COLO829 (cell line): ENCODE measurements around the gene SHF.
A peak's percentile ranks its signal among the peaks of the same experiment; 100 is the strongest.

Experiments
- DNase-seq: peaks from one replicate; pipeline ENCODE4 v3.0.0; 2012; ENCODE audit warnings: low spot score

Gene SHF

GRCh38 chr15:45199136-45199810 is 11.5 kb upstream of the SHF start:
- DNase-seq: no peak

DNA sequence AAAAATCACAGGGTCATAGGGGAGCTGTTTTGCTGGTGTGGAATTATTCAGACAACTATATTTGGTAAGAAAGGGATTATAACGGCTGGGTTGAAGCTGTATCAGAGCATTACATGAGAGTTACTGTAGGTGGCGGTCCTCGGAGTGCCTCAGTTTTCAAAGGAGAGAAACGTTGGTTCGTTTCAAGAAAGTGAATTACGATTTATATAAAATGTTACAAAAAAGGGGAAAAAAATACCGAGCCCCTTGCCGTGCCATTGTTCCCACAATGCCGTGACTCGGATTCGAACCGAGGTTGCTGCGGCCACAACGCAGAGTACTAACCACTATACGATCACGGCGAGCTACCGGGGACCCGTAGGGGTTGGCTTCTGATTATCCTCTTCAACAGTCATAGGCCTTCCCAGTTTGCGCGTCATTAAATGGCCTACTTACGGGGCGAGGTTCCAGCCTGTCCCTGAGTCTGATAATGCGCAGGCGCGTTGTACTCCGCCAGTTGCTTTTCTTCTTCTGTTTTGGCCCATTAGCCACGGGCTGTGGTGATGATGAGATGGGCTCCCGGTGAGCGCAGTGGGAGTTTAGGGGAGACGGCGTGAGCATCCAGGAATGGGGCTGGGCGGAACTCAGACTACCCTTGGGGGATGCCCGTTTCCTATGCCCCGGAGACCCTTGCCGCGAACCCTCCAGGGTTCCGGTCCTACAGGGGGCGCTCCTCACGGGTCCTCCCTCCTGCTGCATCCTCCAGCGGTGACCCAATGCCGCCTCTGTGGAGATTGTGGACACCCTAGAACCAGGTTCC is 10.8 kb upstream of the SHF start:
- DNase-seq: peak; percentile 75

DNA sequence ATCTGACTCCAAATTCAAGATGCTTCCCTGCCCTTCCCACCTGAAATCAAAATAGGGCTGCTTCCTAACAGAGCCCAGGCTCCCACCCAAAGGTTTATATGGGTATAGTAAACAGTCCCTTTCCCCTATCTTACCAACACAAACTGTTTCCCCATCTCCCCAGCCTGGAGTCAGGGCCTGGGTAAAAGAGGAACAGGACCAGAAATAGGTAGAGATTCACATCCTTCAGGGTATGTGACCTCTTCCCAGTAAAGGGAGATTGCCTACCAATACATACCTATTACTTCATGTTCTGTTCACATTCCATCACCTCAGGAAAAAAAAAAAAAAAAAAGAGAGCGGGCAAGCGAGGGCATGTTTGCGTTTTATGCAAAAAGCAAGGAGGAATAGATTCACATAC is 9.7 kb upstream of the SHF start:
- no peak for DNase-seq

- DNase-seq: no peak
Measured at GRCh38 chr15:45187578-45187893, 230 bp downstream of the SHF start.

GRCh38 chr15:45186771-45187577 is 792 bp downstream of the SHF start:
- DNase-seq: no peak

DNA sequence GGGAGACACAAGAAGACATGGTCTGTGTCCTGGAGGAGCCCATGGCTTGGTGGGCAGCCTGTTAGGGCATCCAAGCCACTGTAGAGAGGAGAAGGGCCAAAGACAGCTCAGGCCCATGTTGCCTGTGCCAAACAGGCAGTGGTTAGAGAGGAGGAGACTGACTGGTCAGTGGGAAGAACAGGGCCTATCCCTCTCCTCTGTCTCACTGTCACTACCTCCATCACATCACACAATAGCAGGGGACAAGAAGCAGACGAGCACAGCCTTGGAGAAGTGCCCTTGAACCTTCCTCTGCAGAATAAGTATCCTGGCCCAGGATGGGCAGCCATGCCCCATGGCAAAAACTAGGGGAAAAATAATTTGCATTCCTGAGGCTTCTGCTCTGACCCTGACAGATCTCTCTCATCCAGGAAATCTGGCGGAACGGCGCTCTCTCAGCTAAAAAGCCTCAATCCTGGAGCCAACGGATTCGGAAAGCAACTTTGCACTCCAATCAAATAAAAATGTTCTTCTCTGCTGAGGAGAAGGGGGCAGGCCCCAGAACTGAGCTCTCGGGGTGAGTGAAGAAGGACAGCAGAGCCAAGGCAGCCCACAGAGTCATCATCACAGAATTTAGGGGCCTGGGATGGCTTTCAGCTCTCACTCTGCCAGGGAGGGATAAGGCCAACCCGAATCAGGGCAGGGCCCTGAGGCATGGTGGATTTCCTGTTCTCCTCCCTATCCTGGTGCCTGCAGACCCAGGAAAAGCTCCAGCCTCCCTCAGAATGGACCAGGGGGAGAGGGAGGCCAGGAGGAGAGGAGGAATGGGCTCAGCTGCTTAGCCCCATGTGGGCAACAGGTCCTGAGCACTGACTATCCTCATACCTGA is 1.6 kb downstream of the SHF start:
- no peak for DNase-seq

- no peak for DNase-seq
Measured at GRCh38 chr15:45185069-45185779, 2.5 kb downstream of the SHF start.

DNA sequence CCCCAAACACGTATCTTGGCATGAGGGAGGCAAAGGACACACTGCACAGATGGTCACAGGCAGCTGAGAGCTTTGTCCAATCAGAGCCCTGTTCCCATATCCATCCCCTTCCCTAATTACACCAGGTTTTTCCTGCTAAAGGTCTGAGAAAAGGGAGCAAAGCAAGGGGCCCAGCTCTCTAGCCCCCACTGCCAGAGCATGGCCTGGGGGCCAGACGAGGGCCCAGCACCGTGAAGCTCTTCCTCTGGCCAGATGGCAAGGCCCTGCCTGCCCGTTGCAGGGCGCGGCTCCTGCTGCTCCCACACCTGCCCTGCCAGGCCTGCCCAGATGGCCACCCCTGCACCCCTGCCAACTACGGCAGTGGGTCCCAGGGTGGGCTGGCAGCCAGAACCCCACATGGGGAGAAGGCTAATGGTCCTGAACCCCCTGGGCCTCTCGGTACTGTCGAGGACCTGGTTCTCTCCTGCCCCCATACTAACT is 3.2 kb downstream of the SHF start:
- no peak for DNase-seq

- no peak for DNase-seq
Measured at GRCh38 chr15:45183511-45183910, 4.3 kb downstream of the SHF start.

- DNase-seq: no peak
Measured at GRCh38 chr15:45182996-45183395, 4.8 kb downstream of the SHF start.

DNA sequence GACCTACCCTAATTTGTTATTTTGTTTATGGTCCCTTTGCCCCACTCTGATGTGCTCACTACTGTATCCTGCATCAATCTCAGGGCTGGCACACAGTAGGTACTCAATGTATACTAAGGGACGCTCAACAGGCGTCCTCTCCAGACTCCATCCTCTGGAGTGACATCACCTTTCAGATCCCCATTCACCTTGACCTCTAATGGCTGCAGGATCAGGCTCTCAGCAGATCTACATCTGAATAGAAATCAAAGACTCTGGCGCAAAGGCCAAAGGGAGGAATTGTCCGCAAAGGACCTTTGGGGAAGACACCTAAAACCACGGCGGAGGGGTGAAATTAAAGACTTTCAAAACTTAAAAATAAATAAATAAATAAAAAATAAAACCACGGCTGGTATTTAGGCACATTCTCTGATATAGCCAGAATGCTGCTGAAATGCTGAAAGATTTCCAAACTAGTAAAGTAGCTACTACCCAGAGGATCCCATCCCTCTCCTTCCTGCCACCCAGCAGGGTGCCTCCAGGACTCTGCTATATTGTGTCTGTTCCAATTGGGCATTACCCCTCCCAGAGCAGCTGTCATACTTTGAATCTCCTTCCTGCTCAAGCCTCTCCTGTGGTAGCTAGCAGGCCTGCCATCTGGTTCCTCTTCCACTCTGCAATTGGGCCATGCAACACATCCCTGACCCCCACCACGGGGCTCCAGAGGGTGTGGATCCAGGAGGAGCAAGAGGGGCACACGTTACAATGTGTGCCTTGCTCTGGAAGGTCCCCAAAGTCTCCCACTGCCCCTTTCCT is 6.1 kb downstream of the SHF start:
- no peak for DNase-seq

DNA sequence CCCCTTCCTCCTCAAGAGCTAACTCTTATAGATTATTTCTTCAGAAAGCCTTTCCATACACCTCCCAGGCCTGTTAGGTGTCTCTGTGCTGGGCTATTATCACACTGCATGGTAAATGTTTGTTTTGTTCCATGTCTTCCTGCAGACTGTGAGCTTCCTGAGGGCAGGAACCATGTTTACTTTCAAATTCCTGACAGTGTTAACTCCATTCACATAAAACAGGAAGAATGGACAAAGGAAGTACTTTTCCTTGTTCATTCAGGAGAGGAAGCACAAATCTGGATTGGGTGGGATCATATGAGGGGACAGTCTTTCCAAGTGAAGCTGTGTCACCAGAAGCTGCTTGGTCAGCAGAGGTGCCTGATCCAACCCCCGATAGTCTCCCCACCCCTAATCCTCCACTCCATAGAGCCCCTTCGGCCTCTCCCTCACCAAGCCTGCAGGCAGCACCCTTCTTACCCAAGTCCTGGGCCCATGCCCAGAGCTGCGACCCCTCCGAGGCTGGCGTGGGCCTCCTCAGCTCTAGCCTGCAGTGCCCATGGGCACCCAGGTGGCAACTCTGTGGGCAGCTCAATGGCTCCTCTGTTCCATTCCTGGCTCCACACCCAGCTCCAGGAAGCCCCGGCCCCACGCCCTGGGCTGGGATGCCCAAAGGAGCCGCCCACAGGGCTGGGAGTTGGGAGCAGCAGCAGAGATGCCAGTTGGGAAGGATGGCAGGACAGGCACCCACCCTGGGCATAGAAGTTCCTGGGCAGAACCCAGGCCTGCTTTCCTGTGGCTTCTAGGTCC is 6.9 kb downstream of the SHF start:
- DNase-seq: no peak

DNA sequence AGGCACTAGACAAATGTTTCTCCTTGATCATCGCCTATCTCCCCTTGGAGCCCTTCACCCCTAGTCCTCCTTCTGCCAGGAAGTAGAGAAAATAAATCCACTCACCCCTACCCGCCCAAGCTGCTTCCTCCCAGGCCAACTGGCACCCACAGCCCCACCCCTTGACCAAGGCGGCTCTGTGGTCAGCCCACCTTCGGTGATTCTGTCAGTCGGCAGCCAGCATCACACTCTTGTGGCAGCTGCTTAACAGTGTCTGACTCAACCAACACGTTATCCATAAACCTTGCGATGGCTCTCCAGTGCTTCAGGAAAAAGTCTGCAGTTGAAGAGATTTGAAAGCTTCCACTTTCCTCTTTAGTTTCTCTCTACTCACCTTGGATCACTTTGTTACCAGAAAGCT is 7.6 kb downstream of the SHF start:
- DNase-seq: no peak

GRCh38 chr15:45179221-45179985 is 8.4 kb downstream of the SHF start:
- DNase-seq: no peak

- DNase-seq: no peak
Measured at GRCh38 chr15:45177285-45177684, 10.5 kb downstream of the SHF start.

DNA sequence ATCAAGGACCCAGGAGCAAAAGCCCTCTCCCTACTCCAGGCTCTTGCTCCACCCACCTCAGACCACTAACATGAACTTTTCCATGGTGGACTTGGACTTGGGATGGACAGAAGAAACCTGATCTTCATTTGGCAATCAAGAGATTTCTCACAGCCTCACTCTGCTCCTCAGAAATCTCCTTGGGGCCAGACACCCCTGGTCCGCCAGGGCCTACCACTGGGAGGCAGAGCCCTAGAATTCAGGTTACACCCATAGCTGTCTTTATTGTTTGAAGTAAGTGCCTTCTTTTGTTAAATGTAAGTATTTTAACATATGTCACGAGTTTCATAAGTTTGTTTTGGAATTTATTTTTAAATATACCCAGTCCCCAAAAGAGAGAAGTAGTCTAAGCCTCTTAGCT is 13.2 kb downstream of the SHF start:
- no peak for DNase-seq

GRCh38 chr15:45174069-45174468 is 13.7 kb downstream of the SHF start:
- no peak for DNase-seq

DNA sequence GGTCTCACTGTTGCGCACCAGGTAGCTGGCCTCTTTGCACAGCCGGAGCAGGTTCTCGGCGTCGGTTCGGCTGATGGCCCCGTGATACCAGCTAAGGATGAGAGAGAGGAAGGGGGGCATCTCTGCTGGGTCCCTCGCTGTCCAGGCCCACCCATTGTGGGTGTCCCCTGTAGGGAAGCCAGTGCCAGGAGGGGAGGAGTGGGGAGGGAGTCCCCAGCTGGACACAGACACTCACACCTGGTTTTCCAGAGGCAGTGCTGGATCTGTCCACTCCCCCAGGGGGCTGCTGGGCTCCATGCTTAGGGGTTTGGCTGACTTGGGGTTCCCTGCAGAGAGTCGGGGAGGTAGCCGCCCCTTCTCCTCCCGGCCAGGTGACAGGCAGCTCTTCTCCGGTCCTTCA is 15.9 kb downstream of the SHF start:
- DNase-seq: no peak
